Activated CD4-positive, alpha-beta memory T cell treated with anti-CD3 and anti-CD28 coated beads for 36 hours (primary cell): ENCODE measurements around the gene RNF14. TPM values are rescaled to one million over a fixed set of nuclear protein-coding genes. Genes with fewer than 3 reads are reported as not detected.
A peak's percentile ranks its signal among the peaks of the same experiment; 100 is the strongest.
"Not testable (repeated sequence)": the region's sequence is repeated elsewhere in the genome, so short reads cannot be mapped to it uniquely, and the experiment has no call there.

ENCODE experiments used
- CTCF ChIA-PET: fragments of 350-600 bp; sonication (Branson Sonifier 250); formaldehyde crosslinking; loops from one replicate; lab custom pipeline; 2021; ENCODE audit warnings: antibody characterized with exemption, inconsistent platforms; lab: Charles Lee
- POLR2A ChIA-PET: fragments of 350-600 bp; sonication (Branson Sonifier 250); formaldehyde crosslinking; loops from one replicate; lab custom pipeline; 2021; ENCODE audit warnings: antibody characterized with exemption; lab: Charles Lee
- DNase-seq: peaks from one replicate; pipeline ENCODE4 v3.0.0-alpha.2; 2020
- H3K27ac Mint-ChIP-seq: one replicate; pipeline ENCODE4 v1.8.0; 2021; ENCODE audit warnings: mixed read lengths
- H3K27me3 Mint-ChIP-seq: one replicate; pipeline ENCODE4 v1.8.0; 2021; ENCODE audit warnings: mixed read lengths
- H3K36me3 Mint-ChIP-seq: one replicate; pipeline ENCODE4 v1.8.0; 2021; ENCODE audit warnings: mixed read lengths
- H3K4me1 Mint-ChIP-seq: one replicate; pipeline ENCODE4 v1.8.0; 2021; ENCODE audit warnings: low read depth, mixed read lengths
- H3K4me3 Mint-ChIP-seq: one replicate; pipeline ENCODE4 v1.8.0; 2021; ENCODE audit warnings: mild to moderate bottlenecking, mixed read lengths
- H3K9me3 Mint-ChIP-seq: one replicate; pipeline ENCODE4 v1.8.0; 2021; ENCODE audit warnings: mixed read lengths
- intact Hi-C: fragments of 100-400 bp; cut with micrococcal nuclease; formaldehyde crosslinking; loops from one replicate; pipeline ENCODE4 v1.15.1; 2023
- total RNA-seq, 2 experiments: library from RNA; stranded (reverse); gene quantifications; one replicate each; pipeline ENCODE4 v1.2.3, GENCODE V29; 2021

RNF14 gene
- total RNA-seq, 2 experiments from 2014 or later: 34.6 to 39.5 TPM

DNA sequence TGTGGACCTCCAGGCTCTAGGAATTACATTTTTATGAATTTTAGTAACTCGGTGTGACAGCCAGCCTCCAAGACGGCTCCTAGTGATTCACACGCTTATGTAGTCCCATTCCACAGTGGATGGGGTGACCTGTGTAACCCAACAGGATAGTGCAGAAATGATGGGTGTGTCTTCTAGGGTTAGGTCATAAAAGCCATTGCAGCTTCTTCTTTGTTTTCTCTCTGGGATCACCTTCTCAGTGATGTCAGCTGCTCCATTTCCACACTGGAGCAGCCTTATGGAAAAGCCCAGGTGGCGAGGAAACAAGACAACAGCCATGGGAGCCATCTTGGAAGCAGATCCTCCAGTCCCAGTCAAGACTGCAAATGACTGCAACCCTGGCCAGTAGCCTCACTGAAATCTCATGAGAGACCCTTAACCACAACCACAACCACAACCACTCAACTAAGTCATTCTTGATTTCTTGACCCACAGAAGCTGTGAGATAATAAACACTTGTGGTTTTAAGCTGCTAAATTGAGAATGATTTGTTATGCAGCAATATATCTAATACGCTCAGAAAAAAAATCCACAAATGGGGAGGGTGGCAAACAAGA, 49.0 kb downstream of the RNF14 start:
- DNase-seq: no peak
- ChIA-PET POLR2A (interaction anchor here (0.9 to 7.4 kb wide), 3 partner anchors 11 to 92 kb away, joined by 5 to 103 read pairs (median 50); partner anchors contain the start of gene NDFIP1), CTCF (interaction anchor here (0.9 to 15.1 kb wide), 2 partner anchors 11 to 127 kb away, joined by 3 to 197 read pairs; no protein-coding TSS in a partner anchor)
- Mint-ChIP-seq H3K4me1 (peaks cover 62% of the 10 kb centered on the region), H3K36me3 (peaks cover 2% of the 10 kb centered on the region), H3K4me3 (no peak overlapping the region), H3K9me3 (peaks cover 5% of the 10 kb centered on the region), H3K27ac (peak overlapping the region; percentile 98), H3K27me3 (no peaks in the 10 kb centered on the region)
- intact Hi-C loops: loop anchor here (5.0 to 10.0 kb wide), 2 partner anchors 307 to 339 kb away; partner anchors contain the start of gene SPRY4

DNA sequence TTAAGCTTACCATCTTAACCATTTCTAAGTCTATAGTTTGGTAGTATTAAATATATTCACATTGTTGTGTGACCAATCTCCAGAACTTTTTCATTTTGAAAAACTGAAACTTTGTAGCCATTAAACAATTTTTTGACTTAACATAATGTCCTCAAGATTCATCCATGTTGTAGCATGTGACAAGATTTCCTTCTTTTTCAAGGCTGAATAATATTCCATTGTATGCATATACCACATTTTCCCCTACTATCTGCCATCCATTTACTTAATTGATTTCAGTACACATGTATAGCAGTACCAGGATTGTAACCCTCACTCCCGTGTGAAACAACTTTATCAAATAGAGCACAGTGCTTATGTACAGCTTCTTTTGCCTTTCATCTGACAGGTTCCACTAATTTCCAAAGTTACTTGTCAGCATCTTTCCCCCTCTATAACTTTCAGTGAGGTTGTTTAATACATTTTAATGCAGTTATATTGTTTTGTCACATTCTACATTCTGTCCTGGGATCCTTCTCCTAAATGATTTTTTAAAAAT, 51.3 kb downstream of the RNF14 start:
- Mint-ChIP-seq H3K4me3 (no peak overlapping the region), H3K4me1 (peaks cover 47% of the 10 kb centered on the region), H3K27me3 (no peaks in the 10 kb centered on the region), H3K36me3 (peaks cover 2% of the 10 kb centered on the region), H3K9me3 (peaks cover 5% of the 10 kb centered on the region), H3K27ac (no peak overlapping the region)
- DNase-seq: no peak
- ChIA-PET POLR2A (no interaction called here), CTCF (no interaction called here)
- intact Hi-C loops: no loop called here

DNA sequence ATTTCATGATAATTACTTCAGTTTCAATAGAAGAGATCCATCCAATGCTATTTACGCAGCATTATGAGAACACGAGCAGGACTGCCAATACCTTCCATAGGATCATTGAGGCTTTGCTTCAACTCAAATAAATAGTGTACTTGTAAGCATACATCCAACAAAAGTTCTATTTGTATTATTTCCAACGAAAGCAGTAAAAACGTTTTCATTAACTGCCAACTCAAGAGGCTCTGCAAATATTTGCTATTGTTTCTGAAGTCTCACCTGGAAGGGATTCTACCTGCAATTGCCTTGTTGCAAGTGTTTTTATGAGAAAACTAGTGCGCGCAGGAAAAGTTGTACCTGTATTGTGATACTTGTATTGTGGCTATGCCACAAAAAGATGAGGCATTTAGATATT, 54.9 kb downstream of the RNF14 start:
- intact Hi-C loops: loop anchor here (2.0 kb wide), 3 partner anchors 55 to 85 kb away; partner anchors contain the start of genes NDFIP1 and RNF14
- Mint-ChIP-seq H3K27ac (no peak overlapping the region), H3K9me3 (peaks cover 5% of the 10 kb centered on the region), H3K36me3 (peaks cover 2% of the 10 kb centered on the region), H3K4me3 (no peak overlapping the region), H3K27me3 (no peaks in the 10 kb centered on the region), H3K4me1 (peaks cover 20% of the 10 kb centered on the region)
- POLR2A ChIA-PET: interaction anchor here (1.9 kb wide), 1 partner anchor 8 kb away, joined by 9 read pairs; no protein-coding TSS in a partner anchor
- DNase-seq: no peak
- CTCF ChIA-PET: interaction anchor here (1.2 to 3.1 kb wide), 4 partner anchors 8 to 122 kb away, joined by 3 to 26 read pairs (median 8); partner anchors contain the start of gene GNPDA1

GRCh38 chr5:142024771-142025304, 55.9 kb downstream of the RNF14 start:
- peaks cover 5% of the 10 kb centered on the region for H3K9me3 Mint-ChIP-seq
- CTCF ChIA-PET: interaction anchor here (0.7 to 3.1 kb wide), 13 partner anchors 9 to 333 kb away, joined by 3 to 26 read pairs (median 4); partner anchors contain the start of gene GNPDA1
- H3K4me3 Mint-ChIP-seq: peak overlapping the region; percentile 88
- H3K27me3 Mint-ChIP-seq: no peaks in the 10 kb centered on the region
- H3K4me1 Mint-ChIP-seq: peaks cover 17% of the 10 kb centered on the region
- peaks cover 2% of the 10 kb centered on the region for H3K36me3 Mint-ChIP-seq
- POLR2A ChIA-PET: interaction anchor here (1.0 to 2.1 kb wide), 6 partner anchors 9 to 84 kb away, joined by 3 to 13 read pairs (median 4); partner anchors contain the start of genes NDFIP1 and RNF14
- H3K27ac Mint-ChIP-seq: peak overlapping the region; percentile 99
- intact Hi-C loops: loop anchor here (1.0 to 2.0 kb wide), 4 partner anchors 9 to 84 kb away; partner anchors contain the start of genes NDFIP1 and RNF14
- peak; percentile 93 for DNase-seq

DNA sequence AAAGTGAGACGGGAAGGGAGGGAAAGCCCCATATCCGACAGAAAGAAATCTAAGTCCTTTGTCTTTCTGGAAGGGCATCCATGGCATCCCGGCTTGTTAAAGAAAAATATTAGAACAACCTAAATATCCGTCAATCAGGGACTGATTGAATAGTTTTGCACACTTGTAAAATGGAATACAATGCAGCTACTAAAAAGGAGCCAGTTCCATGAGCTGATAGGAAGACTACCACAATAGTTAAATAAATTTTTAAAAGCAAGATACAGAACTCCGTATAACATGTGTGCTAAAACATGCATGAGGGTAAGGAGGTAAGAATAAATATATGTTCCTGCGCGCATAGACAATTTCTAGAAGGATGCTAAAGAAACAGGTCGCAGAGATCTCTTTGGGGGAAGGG, 56.7 kb downstream of the RNF14 start:
- intact Hi-C loops: loop anchor here (1.0 to 2.0 kb wide), 4 partner anchors 9 to 83 kb away; partner anchors contain the start of genes NDFIP1 and RNF14
- Mint-ChIP-seq H3K27ac (peak overlapping the region; percentile 99), H3K4me1 (peaks cover 14% of the 10 kb centered on the region), H3K9me3 (no peaks in the 10 kb centered on the region), H3K36me3 (no peaks in the 10 kb centered on the region), H3K27me3 (no peaks in the 10 kb centered on the region), H3K4me3 (peak overlapping the region; percentile 88)
- CTCF ChIA-PET: interaction anchor here (0.9 to 3.1 kb wide), 9 partner anchors 9 to 333 kb away, joined by 3 to 26 read pairs (median 5); partner anchors contain the start of gene GNPDA1
- no peak for DNase-seq
- POLR2A ChIA-PET: interaction anchor here (1.0 to 2.1 kb wide), 5 partner anchors 9 to 83 kb away, joined by 3 to 13 read pairs (median 6); partner anchors contain the start of genes NDFIP1 and RNF14

GRCh38 chr5:142032150-142032549, 63.2 kb downstream of the RNF14 start:
- H3K36me3 Mint-ChIP-seq: no peaks in the 10 kb centered on the region
- ChIA-PET POLR2A (no interaction called here), CTCF (no interaction called here)
- no peak for DNase-seq
- peaks cover 13% of the 10 kb centered on the region for H3K4me1 Mint-ChIP-seq
- H3K9me3 Mint-ChIP-seq: no peaks in the 10 kb centered on the region
- H3K27ac Mint-ChIP-seq: no peak overlapping the region
- H3K27me3 Mint-ChIP-seq: no peaks in the 10 kb centered on the region
- intact Hi-C loops: no loop called here
- H3K4me3 Mint-ChIP-seq: no peak overlapping the region

DNA sequence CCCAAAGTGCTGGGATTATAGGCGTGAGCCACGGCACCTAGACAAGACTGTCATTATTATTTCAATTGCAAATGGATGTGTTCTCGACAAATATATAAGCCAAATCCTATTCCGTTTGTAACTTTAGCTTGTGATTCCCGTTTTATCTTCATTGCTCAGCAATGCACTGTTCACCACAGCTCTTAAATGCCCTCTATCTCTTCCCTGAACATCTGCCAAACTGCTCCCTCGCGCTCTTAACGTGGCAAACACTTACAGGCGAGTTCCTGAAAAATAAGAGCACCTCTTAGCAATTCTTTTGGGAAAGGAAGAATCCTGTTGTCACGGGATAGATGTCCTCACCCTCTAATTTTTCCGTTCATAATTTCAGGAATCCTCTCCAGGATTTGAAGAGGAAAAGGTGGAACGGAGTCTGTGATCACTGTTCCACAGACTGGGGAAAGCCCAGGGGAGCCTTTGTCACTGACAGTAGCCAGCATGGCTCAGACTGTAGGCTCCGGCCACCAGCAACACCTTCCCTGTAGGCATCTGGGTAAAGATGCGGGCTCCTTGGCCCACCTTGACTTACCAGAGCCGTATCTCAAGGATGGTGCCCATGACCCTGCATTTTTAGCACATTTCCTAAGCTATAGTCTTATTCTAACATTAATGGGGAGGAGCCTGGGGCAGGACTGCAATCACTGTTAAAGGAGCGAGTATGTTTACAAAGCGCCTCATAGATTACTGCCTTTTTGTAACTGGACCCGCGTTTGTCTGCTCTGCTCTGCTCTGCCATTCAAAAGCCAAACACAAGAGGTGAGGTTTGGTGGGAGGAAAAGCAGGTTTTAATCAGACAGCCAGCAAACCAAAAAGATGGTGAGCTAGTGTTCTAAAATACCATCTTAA, 64.1 kb downstream of the RNF14 start:
- Mint-ChIP-seq H3K4me1 (peaks cover 13% of the 10 kb centered on the region), H3K9me3 (no peaks in the 10 kb centered on the region), H3K27ac (no peak overlapping the region), H3K27me3 (no peaks in the 10 kb centered on the region), H3K36me3 (no peaks in the 10 kb centered on the region), H3K4me3 (no peak overlapping the region)
- POLR2A ChIA-PET: no interaction called here
- no peak for DNase-seq
- intact Hi-C loops: no loop called here
- CTCF ChIA-PET: no interaction called here

- H3K27ac Mint-ChIP-seq, DNase-seq, H3K4me3 Mint-ChIP-seq, POLR2A ChIA-PET, H3K27me3 Mint-ChIP-seq, H3K36me3 Mint-ChIP-seq, intact Hi-C loops, H3K9me3 Mint-ChIP-seq: not testable (repeated sequence)
- CTCF ChIA-PET: interaction anchor here (0.6 to 1.3 kb wide), 2 partner anchors 9 to 225 kb away, joined by 3 to 5 read pairs; no protein-coding TSS in a partner anchor
- peaks cover 13% of the 10 kb centered on the region for H3K4me1 Mint-ChIP-seq
Measured at GRCh38 chr5:142033632-142034567, 65.0 kb downstream of the RNF14 start.

DNA sequence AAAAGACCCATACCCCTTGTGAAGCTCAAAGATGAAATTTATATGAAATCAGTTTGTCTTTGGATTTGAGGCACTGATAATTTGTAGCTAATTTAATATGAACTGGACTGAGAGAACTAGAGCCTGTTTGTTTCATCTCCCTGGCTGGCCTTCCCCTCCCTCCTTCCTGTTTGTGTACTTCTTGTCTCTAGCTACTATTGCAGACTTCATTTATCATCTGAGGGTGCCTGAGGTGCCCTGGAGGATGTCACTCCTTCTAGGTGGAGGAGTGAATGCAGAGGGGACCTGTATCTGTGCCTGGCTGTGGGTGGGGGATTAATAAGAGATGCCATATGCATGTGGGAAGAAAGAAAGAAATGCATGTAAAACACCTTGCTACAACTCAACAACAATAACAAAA, 66.1 kb downstream of the RNF14 start:
- no peak overlapping the region for H3K4me3 Mint-ChIP-seq
- POLR2A ChIA-PET: interaction anchor here (0.5 kb wide), 1 partner anchor 34 kb away, joined by 3 read pairs; no protein-coding TSS in a partner anchor
- DNase-seq: no peak

GRCh38 chr5:142036918-142037317, 68.0 kb downstream of the RNF14 start:
- Mint-ChIP-seq H3K9me3 (no peaks in the 10 kb centered on the region), H3K36me3 (no peaks in the 10 kb centered on the region), H3K27me3 (no peaks in the 10 kb centered on the region), H3K4me3 (no peak overlapping the region), H3K4me1 (peaks cover 13% of the 10 kb centered on the region), H3K27ac (no peak overlapping the region)
- ChIA-PET POLR2A (no interaction called here), CTCF (no interaction called here)
- DNase-seq: no peak
- intact Hi-C loops: no loop called here

More for the DNA sequence above, 66.1 kb downstream of the RNF14 start:
- Mint-ChIP-seq H3K27me3 (no peaks in the 10 kb centered on the region), H3K4me1 (peaks cover 13% of the 10 kb centered on the region), H3K27ac (no peak overlapping the region), H3K36me3 (no peaks in the 10 kb centered on the region), H3K9me3 (no peaks in the 10 kb centered on the region)
- CTCF ChIA-PET: interaction anchor here (0.9 to 1.3 kb wide), 2 partner anchors 10 to 110 kb away, joined by 3 to 5 read pairs; no protein-coding TSS in a partner anchor
- intact Hi-C loops: no loop called here
